ENCODE measurements around the gene RPAP2.
"Not testable (repeated sequence)": the region's sequence is repeated elsewhere in the genome, so short reads cannot be mapped to it uniquely, and the experiment has no call there.

Gene RPAP2

DNA sequence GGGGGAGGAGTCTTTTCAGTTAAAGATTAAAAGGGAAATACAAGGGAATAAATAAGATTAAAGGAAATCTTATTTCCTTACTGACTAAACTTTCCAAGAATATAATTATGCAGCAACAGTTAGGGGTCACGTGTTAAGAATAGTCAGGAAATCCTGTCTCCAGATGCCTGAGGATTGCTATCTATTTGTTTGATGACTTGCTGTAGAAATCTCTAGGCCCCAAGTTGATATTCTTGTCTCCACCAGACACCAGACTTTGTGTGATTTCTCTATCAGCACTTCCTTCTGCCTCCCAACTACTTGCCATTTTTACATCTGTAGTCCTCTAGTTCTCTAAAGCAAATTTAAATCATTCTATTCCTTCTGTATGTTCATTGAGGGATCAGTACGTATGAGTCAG lies 77.5 kb downstream of the RPAP2 start:
- no peak for DNase-seq (ENCODE audit: low spot score)

DNA sequence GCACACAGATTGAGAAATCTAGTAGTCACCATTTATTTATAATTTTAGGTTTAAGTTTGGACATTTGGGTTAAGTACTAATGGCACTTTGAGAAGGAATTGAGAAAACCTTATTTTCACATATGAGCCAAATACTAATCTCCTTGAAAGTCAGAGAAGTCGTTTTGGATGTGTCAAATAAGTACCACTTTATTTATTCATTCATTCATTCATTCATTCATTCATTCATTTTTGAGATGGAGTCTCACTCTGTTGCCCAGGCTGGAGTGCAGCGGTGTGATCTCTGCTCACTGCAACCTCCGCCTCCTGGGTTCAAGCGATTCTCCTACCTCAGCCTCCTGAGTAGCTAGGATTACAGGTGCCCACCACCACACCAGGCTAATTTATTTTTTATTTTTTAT lies 79.1 kb downstream of the RPAP2 start:
- DNase-seq (ENCODE audit: low spot score) = not testable (repeated sequence)

DNA sequence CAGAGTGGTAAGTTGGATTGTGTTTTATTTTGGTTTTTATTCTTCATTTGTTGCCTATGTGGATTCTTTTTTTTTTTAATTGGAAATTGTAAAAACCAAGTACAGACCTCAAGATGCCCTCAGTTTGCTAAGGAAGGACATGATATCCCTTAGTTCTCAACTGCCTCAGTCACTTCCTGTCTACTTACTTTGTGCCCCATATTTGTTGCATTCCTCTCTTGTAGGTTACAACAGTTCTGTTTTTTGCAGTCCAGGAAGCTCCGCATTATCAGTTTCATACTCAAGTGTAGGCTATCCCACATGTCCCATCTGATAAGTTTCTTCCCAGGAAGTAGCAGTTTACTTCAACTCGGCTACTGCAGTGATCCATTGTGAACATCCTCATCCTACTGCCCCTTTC lies 82.0 kb downstream of the RPAP2 start:
- DNase-seq (ENCODE audit: low spot score) = no peak

DNA sequence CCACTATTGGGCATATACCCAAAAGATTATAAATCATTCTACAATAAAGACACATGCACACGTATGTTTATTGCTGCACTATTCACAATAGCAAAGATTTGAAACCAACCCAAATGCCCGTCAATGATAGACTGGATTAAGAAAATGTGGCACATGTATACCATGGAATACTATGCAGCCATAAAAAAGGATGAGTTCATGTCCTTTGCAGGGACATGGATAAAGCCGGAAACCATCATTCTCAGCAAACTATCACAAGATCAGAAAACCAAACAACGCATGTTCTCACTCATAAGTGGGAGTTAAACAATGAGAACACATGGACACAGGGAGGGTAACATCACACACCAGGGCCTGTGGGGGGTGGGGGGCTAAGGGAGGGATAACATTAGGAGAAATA lies 95.1 kb downstream of the RPAP2 start:
- not testable (repeated sequence) for DNase-seq (ENCODE audit: low spot score)

- no peak for DNase-seq (ENCODE audit: low spot score)
These were observed 99.7 kb downstream of the RPAP2 start for GRCh38 chr1:92398519-92398918.

- no peak for DNase-seq (ENCODE audit: low spot score)
These were observed 100.2 kb downstream of the RPAP2 start for GRCh38 chr1:92399076-92399475.

GRCh38 chr1:92404661-92405060 lies 105.8 kb downstream of the RPAP2 start:
- no peak for DNase-seq (ENCODE audit: low spot score)

DNA sequence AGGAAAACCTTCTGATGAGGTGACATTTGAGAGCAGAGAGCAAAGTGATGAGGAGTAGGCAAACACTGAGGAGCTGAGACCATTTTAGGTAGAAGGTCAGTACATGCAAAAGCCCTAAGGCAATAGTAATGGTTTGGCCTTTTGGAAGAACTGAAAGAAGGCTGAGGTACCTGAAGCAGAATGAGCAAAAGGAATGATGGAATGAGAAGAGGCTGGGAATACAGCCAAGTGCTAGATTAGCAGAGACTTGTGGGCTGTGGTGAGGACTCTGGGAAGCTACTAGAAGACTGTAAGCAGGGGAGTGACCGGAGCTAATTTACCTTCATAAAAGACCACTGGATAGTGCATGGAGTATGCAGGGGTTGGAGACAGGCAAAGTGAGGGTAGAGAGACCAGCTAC lies 110.0 kb downstream of the RPAP2 start:
- no peak for DNase-seq (ENCODE audit: low spot score)

- DNase-seq (ENCODE audit: low spot score) = no peak
These were observed 111.2 kb downstream of the RPAP2 start for GRCh38 chr1:92409946-92410549.

DNA sequence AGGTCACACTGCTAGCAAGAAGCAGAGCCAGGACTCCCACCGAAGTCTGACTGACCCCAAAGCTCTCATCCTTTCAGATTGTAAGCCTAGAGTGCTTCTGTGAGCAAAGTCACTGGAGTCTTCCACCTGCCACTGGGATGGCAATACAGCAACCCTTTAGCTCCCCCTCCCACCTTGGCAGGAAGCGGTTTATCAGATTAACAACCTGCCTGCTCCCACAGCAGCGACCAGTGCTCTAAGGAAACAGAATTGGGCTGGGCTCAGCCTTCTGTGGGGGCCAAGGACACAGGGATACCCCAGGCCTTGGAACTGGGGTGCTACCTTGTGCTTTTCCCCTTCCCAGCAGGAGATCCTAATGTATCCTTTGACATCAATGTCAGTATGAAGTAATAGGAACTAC lies 111.8 kb downstream of the RPAP2 start:
- DNase-seq (ENCODE audit: low spot score) = no peak

- DNase-seq (ENCODE audit: low spot score) = no peak
These were observed 112.7 kb downstream of the RPAP2 start for GRCh38 chr1:92411511-92411910.

DNA sequence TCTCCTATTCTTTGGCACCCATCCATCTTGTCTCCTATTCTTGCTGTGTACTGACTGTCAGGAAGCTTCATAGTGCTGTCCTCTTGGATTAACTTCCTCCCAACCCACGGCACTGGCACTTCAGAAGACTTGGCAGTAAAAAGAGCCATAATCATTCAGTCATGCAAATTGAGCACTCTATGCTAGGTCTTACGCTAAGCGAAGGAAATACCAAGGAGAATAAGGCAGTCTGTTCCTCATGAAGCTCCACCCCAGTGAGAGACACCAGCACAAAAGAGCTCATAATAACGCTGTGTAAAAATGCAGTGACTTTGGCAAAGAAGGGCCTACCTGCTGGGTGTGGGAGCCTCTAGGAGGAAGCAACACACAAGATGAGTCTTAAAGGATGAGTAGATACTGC lies 120.8 kb downstream of the RPAP2 start:
- DNase-seq (ENCODE audit: low spot score) = no peak

DNA sequence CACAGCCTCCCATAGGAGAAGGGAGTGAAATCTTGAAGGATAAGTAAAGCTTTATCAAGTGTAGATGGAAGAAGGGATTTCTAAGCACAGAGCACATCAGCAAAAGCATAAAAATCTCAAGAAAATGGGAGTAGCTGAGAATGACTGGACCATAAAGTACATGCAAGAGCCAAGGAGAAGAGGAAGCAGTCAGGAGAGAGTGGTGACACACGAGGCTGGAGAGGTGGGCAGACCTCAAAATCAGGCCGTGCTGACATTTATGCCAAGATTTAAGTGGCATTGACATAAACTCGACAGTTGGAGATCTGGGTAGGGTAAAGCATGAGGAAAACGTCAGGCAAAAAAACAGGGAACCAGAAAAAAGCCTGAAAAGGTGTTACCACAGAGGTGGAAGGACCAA lies 125.5 kb downstream of the RPAP2 start:
- no peak for DNase-seq (ENCODE audit: low spot score)

GRCh38 chr1:92425617-92426016 lies 126.8 kb downstream of the RPAP2 start:
- DNase-seq (ENCODE audit: low spot score) = no peak

DNA sequence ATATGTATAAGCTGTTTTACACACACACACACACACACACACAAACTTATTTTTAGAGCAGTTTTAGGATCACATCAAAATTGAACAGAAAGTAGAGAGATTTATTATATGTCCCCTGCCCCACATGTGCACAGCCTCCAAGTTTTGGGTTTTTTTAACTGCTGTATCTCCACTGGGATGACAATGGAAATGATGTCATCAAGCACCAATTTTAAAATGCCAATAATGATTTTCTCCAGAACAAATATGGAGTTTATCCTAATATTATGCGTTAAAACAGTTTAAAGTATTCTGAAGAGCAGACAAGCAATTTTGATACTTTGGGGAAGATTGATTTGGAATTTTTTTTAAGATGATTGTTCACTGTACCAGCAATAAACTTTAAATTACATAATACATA lies 131.2 kb downstream of the RPAP2 start:
- no peak for DNase-seq (ENCODE audit: low spot score)

DNA sequence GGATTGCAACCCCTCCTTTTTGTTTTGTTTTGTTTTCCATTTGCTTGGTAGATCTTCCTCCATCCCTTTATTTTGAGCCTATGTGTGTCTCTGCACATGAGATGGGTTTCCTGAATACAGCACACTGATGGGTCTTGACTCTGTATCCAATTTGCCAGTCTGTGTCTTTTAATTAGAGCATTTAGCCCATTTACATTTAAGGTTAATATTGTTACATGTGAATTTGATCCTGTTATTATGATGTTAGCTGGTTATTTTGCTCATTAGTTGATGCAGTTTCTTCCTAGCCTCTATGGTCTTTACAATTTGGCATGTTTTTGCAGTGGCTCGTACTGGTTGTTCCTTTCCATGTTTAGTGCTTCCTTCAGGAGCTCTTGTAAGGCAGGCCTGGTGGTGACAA lies 135.7 kb downstream of the RPAP2 start:
- not testable (repeated sequence) for DNase-seq (ENCODE audit: low spot score)

DNA sequence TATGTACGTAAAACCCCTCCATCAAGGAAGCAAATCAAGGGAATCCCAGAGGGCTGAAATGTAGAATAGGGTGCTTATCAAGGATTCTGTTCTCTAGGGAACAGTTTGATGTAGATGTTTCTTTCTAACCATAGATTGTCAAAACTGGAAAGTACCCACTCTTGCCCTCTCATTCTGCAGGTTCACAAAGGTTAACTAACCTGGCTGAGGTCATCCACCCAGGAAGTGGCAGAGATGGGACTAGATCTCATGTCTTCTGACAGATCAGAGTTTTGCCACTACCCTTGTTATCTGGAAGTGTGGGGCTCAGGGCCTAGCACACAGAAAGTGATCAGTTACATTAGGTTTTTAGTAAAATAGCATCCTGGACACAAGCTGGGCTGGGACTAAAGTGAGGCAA lies 140.4 kb downstream of the RPAP2 start:
- DNase-seq (ENCODE audit: low spot score) = no peak

GRCh38 chr1:92441316-92441696 lies 142.4 kb downstream of the RPAP2 start:
- DNase-seq (ENCODE audit: low spot score) = no peak

DNA sequence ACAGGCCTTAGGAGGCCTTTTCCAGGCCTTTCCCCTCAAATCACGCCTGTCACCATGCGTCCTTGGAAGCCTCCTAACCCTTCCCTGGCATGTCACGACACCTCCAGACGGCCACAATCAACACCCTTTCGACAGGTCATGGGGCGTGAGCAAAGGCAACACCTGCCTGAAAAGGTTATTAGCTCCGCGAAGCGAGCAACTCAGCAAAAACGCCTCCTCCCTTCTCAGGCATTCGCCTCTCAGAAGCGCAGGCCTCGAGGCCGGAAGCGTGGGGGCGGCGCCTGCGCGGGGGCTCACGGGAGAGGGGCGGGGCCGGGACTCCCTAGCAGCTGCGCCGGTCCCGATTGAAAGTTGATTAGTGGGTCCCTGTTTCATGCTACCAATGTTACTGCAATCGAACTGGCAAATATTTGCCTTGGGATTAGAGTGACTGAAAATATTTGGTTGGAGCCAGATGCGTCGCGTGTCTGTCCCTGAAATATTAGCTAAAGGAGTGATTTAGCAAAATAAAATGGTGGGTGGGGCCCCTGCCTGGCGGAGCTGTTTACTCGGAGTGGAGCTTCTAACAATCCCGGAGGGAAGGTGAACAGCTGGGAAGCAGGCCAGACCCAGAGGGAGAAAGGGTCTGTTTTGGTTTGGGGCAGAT lies 143.0 kb downstream of the RPAP2 start:
- no peak for DNase-seq (ENCODE audit: low spot score)

DNA sequence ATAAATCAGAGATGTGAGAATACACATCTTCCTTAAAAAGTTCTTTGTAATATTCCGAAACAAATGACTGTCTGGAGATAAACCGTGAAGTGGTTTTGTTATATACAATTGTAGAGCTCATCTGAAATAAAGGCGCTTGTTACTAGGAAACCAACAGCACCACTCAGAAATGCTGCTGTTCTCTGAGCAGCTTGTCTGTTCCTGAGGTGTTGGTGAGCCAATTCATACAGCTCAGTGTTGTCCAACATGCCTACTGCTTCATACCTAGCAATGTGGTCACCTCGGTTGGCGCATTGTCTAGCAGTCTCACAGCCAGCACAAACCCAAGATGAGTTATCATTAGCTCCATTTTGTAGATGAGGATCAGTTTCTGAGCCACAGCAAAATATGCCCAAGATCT lies 143.5 kb downstream of the RPAP2 start:
- DNase-seq (ENCODE audit: low spot score) = no peak

DNA sequence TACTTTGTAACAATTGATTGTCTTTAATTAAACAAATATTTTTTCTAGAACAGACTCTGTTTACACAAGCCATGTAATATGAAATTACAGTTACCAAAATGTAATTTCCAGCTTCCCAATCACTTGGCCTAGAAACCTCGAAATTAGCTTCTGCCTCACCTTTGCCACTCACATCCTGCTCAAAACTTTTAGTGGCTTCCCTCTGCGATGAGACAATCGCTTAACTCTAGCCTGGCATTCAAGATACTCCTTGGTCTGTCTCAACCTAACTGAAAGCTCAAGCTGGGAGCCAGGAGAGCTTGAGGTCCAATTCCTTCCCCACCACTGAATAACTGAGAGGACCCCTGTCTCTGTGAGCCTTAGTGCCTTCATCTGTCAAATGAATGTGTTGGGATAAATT lies 145.0 kb downstream of the RPAP2 start:
- no peak for DNase-seq (ENCODE audit: low spot score)

DNA sequence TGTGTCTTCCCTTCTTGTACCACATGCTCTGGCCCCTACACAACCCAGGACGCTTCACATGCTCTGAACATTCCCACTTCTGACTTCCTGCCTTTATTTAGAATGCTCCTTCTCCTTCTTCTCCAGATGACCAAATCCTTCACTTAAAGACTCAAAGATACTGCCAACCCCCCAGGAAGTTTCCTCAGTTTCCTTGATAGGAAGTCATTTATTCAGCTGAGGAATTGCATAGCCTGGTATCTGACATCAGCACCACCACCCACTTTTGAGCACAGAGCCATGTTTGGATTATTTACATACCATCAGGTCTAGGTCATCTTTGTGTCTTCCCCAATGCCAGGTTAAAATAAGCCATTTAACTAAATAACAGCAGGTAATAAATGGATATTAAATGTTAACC lies 145.5 kb downstream of the RPAP2 start:
- no peak for DNase-seq (ENCODE audit: low spot score)

DNA sequence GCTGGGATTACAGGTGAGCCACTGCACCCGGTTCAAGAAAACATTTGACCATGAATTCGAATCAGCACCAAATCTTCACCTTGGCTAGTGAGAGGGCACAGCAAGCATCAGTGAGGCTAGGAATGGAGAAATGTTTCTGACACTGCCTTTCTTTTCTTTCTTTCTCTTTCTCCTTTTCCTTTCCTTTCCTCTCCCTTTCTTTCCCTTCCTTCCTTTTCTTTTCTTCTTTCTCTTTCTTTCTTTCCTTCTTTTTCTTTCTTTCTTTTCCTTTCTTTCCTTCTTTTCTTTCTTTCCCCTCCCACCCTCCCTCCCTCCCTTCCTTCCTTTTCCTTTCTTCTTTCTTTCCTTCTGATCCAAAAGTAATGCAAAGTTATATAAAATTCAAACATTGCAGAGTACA lies 147.0 kb downstream of the RPAP2 start:
- no peak for DNase-seq (ENCODE audit: low spot score)

DNA sequence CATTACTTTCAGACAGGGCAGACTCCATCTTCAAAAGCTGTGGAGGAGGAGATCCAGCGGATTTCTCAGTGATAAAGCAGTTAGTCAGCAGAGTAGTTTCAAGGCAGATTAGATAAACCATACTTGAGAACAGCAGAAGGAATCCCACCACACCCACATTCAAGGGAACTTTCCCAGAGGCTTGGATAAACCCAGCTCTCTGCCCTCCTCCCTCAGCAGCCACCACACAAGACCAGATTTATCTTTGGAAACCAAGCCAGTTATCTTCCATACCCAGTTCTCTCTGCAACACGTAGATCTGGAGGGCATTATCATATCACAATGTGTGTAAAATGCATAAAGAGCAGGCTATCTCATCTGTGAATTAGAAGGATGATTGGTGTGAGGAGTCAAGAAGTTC lies 147.7 kb downstream of the RPAP2 start:
- DNase-seq (ENCODE audit: low spot score) = no peak
